ENCODE results near the gene FRS2.

- TF ChIP-seq CTCF (IDR thresholded peaks at IDR 0.05), result no peak
- no peak for TF ChIP-seq POLR2A (IDR thresholded peaks at IDR 0.05)
- TF ChIP-seq POLR2AphosphoS5 (IDR thresholded peaks at IDR 0.05), result no peak
- TF ChIP-seq EP300 (IDR thresholded peaks at IDR 0.05), result no peak
These were observed 37.9 kb downstream of the FRS2 start for GRCh38 chr12:69508091-69508490.

Data from suprapubic skin (tissue), 4 donors.